A549 (cell line): ENCODE measurements around the gene PARP11.

ENCODE experiments used
- BHLHE40 ChIP-seq: IDR thresholded peaks from 2 replicates; pipeline ENCODE4 v1.6.1; 2012; ENCODE audit warnings: low read depth, low read length, inconsistent platforms
- CTCF ChIP-seq: fragments of >200 bp; sonication (Bioruptor Twin); formaldehyde crosslinking; IDR thresholded peaks from 3 replicates; pipeline ENCODE4 v1.5.1; 2016
- MAFK ChIP-seq: fragments of 450-650 bp; IDR thresholded peaks from 2 replicates; pipeline ENCODE4 v1.6.1; 2014; ENCODE audit not compliant: partially characterized antibody
- MYC ChIP-seq: IDR thresholded peaks from 2 replicates; pipeline ENCODE4 v1.6.1; 2012; ENCODE audit warnings: mild to moderate bottlenecking, inconsistent platforms, low read length, improper control_type of control experiment, borderline replicate concordance
- NFE2L2 ChIP-seq: fragments of 150-350 bp; conservative IDR thresholded peaks from 2 replicates; pipeline ENCODE4 v1.6.1; 2014; ENCODE audit warnings: low read length
- ZC3H11A ChIP-seq: fragments of 450-650 bp; IDR thresholded peaks from 2 replicates; pipeline ENCODE4 v1.6.1; 2014; ENCODE audit warnings: antibody characterized with exemption, mild to moderate bottlenecking

- TF ChIP-seq BHLHE40, result no peak
- TF ChIP-seq CTCF, result no peak
- TF ChIP-seq NFE2L2, result no peak
- no peak for TF ChIP-seq MYC
- TF ChIP-seq ZC3H11A, result no peak
- no peak for TF ChIP-seq MAFK
Measured at GRCh38 chr12:3882896-3883564, 9.8 kb upstream of the PARP11 start.
